HG03558 (cell line): ENCODE results near the gene STK39.
"Not testable (repeated sequence)": the region's sequence is repeated elsewhere in the genome, so short reads cannot be mapped to it uniquely, and the experiment has no call there.

Source experiments
- ATAC-seq: cut with Tn5 transposase; IDR thresholded peaks from one replicate; pipeline ENCODE4 v1.9.1; 2021; ENCODE audit warnings: moderate number of reproducible peaks; ENCODE audit not compliant: unreplicated experiment; ENCODE audit errors: extremely low read depth

The STK39 gene

GRCh38 chr2:168247341-168248261, at the start of gene STK39:
TSS of gene STK39 (minus strand) at chr2:168247595. CDS start at chr2:168247435, 160 bp downstream.
- ATAC-seq = peak; percentile 48

- ATAC-seq = no peak
These were observed 47.7 kb upstream of the STK39 start for GRCh38 chr2:168295051-168295450.

DNA sequence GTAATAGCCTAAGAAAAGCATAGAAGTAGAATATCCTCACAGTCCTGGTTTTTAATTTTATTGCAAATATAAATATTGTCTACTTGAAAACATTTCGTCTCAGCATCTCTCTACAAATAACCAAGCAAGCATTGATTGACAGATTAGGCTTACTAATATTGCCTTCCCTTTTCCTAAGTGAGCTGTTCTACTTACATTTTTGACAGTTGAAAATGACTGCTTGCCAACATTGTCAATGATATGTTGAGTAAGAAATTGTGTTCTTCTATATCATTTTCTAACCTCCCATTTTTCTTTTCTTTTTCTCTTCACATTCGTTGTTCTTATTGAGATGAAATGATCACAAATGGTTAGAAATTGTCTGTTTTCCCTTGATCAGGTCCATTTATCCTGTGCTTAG, 47.0 kb upstream of the STK39 start:
- ATAC-seq = no peak

GRCh38 chr2:168293766-168294165, 46.4 kb upstream of the STK39 start:
- no peak for ATAC-seq

- ATAC-seq = no peak
These were observed 43.0 kb upstream of the STK39 start for GRCh38 chr2:168290391-168290790.

DNA sequence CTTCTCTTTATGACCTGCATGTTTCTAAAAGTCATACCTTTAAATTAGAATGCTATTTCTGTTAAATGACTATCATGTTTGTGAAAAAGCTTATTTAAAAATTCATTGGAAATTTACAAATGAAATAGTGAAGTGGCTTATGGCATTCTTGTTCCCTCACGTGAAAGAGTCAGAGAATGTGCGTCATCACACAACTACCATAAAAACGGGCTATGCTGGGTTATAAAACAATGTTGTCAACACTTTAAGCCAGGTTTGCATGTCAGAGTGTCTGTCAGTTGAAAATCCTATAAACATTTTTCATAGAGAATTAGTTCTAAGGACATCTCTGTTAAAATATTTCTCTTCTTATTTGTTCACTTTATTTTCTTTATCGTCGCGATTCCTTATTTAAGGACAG, 42.5 kb upstream of the STK39 start:
- ATAC-seq = no peak

DNA sequence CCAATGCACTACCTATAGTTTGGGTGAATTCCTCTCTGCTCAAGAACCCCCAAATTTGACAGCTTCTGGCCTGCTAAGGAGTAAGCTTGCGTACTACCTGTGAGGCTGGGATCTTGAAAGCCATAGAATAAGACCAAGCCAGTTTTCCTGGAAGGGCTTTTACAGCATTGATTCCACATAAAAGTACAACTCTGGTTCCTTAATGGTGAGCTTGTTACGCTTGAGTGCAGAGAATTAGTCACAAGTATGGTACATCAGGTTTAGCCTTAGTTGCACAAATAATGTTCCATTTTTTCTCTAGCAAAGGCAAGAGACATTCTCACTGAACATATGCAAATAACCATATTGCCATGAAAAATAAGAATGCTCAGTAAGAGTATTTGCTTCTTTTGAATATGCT, 39.1 kb upstream of the STK39 start:
- ATAC-seq = no peak

- ATAC-seq = no peak
These were observed 31.1 kb upstream of the STK39 start for GRCh38 chr2:168278424-168278888.

GRCh38 chr2:168277276-168277675, 29.9 kb upstream of the STK39 start:
- no peak for ATAC-seq

DNA sequence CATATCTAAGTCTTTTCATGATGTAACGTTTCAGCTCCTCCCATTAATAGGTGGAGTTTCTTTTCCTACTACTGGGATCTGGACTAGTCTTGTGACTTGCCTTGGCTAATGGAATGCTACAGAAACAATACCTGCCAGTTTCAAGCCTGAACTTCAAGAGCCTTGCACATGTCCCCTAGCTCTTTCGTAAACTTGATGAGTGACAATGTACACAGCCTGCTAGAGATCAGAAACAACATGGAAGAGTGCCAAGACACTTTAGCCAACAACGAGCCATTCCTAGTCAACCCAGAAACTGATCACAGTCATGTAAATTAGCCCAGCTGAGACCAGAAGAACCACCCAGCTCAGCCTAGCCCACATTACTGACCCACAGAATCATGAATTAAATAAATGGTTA, 24.8 kb upstream of the STK39 start:
- ATAC-seq = no peak

GRCh38 chr2:168262926-168263325, 15.5 kb upstream of the STK39 start:
- ATAC-seq = not testable (repeated sequence)

DNA sequence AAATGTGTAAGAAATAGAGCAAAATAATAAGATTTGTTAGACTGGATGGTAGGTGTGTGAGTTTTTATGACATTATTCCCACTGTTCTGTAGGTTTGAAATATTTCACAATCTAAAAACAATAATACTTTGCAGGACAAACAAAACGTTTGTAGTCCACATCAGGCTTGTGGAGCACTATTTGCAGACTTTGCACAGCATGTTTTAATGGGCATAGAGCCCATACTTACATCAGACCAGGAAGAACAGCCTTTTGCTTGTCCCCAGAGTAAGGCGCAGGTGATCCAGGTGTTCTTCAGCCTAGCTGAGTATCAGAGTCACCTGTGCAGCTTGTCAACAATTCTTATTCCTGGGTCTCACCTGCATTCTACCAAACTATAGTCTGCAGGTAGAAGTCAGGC, 9.1 kb upstream of the STK39 start:
- no peak for ATAC-seq

DNA sequence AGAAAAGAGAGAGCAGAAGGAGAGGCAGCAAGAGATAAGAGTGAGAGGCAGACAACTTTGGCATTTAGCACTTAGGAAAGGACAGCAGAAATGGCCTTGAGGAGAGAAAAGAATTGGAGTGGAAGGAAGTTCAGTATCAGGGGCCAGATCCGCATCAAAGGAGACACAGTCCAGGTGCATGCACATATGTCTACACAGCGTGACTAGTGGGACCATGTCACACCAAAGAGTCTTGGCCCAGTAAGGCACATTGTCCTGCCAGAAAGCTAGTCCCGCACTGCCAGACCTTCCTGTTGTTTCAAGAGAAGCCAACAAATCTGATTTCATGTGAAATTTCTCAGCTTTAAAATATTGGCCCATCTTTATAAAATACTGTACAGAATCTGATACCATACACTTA, 8.5 kb upstream of the STK39 start:
- ATAC-seq = no peak

GRCh38 chr2:168255103-168255502, 7.7 kb upstream of the STK39 start:
- ATAC-seq = no peak

GRCh38 chr2:168254158-168254935, 7.0 kb upstream of the STK39 start:
- ATAC-seq = no peak

DNA sequence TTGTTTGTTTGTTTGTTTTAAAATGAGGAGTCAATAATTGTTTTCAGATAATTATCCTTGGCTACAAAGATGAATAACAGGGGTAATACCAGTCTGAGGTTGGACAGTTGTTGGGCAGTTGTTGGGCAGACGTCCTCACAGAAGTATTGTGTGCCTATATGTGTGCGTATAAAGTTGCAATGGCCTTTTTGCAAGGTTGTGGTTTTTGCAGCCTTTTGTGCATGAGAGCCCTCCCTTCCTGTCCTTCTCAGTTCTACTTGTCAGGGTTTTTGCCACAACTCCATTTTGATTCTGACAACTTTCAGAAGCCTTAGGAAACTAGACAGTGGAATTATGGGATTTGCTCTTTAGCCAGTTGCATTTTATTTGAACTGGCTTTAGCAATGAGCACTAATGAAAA, 6.0 kb upstream of the STK39 start:
- ATAC-seq = no peak

DNA sequence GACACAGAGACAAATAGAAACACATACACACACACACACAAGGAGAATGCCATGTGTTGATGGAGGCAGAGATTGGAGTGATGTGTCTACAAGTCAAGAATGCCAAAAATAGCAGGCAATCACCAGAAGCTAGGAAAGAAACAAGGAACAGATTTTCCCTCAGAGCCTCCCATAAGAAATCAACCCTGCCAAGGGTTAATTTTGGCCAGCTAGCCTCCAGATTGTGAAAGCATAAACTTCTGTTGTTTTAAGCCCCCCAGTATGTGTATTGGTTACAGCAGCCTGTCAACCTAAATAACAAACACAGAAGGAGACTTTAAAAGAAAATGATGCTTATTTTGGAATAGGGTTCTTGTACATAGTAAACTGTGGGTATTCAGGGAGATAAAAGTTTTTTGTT, 5.6 kb upstream of the STK39 start:
- ATAC-seq = no peak

DNA sequence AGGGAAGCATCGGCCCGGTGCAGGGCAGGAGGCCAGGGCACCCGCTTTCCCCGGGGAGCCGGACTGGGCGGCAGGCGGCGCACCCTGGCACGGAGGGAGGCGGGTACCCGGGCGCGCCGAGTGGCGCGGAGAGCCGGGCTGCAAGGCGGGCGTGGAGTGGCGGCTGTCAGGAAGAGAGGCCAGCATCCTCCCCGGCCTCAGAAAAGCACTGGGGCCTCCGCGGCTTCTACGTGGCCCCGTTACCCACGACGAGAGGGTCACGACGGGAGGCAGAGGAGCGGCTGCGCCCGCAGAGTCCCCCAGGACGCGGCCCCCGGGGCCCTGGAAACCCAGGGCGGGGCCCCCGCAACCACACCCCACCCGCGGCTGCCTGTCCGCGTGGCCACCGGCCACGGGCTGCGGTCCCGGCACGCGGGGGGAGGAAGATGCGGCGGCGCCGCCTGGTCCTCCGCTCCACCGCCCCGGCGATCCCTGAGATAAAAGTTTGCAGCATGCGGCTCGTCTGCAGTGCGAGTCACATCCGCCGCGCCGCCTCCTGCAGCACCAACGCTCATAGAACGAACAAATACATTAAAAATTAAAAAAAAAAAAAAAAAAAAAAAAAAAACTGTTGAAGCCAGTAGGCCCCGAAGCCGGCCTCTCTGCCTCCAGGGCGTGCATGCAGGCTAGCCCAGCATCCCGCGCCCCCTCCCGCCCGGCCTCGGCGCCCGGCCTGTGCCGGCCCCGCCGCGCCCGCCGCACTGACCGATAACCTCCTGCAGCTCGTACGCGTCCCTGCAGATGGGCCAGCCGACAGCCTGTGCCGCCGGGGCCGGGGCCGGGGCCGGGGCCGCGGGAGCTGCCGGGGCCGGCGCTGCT, 683 bp downstream of the STK39 start:
- peak; percentile 38 for ATAC-seq

- no peak for ATAC-seq
These were observed 1.3 kb downstream of the STK39 start for GRCh38 chr2:168246072-168246482.

DNA sequence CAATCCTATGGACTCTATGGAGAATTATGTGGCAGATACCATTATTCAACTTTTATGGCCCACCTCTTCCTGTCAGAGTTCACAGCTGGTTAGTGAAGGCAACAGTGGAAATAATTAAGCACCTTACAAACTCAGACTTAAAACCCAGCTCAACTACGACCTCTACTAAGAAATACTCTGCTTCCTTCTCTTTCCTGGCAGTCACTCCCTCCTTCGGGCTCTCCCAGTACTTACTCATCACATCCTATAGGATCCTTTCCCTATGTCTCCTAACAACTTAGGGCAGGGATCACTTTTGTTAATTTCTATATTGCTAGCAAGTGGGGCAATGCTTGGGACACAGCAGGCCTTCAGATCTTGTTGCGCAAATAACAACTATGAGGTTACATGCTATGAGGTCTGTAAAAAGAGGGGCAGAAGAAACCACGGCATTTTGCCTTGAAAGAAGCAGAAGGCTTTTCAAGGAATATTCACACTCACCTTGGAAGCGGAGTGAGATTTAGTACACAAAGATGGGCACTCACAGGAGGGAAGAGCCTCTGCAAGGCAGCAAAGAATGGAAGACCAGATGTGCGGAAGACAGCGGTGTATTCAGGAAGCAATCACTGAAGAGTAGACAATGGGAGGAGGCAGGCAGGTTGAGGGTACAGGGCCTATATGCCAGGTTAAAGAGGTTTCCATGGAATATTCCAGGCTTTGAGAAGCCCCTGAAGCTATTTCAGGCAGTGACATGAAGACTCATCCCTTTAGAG, 2.1 kb downstream of the STK39 start:
- no peak for ATAC-seq
